ENCODE measurements around the gene IHH.

The IHH gene

DNA sequence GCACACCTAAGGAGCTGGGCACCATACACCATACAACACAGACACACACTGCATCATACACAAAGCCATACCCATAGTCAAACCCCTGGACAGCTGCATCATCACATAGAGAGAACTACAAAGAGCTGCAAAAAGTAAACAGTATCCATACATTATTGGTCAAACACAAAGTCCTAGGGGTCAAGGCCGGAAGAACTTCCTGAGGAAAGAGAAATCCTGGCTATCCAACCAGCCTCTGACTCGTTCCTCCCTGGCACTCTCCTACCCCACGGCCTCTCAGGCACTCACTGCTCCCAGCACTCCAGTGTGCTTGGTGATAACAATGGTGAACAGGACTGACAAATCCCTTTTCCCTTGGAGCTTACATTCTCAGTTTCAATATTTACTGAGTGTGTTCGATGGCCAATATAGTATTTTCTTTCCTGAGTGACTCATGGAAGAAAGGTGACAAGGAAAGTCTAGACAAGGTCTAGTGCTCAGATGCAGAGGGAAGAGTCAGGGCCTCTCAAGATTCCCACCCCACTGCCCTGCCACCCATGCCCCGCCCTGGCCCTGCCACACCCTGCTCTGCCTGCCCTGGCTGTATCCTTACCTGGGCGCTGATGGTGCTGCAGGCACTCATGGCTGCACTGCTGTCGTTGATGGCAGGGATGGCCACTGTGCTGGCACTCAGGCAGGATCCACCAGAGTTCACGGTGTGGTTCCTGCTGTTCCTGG, 22.8 kb downstream of the IHH start:
- no peak for DNase-seq

DNA sequence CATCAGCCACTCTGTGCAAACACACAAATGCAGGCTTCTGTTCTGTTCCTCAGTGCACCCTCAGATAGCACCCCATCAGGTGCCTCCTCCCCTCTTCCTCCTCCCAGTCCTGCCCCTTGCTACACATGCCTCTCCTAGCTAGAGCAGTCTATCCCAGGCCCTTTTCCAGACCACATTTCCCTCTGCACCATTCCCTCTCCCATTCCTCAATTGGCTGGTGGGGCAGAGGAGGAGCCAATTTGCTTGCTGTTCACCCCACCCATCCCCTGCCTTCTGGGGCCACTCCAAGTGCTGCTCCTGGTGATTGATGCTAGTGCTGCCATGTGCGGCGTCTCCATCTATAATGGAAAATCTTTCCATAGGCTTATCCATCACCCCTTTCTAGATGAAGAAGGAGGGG, 24.8 kb downstream of the IHH start:
- DNase-seq = no peak

DNA sequence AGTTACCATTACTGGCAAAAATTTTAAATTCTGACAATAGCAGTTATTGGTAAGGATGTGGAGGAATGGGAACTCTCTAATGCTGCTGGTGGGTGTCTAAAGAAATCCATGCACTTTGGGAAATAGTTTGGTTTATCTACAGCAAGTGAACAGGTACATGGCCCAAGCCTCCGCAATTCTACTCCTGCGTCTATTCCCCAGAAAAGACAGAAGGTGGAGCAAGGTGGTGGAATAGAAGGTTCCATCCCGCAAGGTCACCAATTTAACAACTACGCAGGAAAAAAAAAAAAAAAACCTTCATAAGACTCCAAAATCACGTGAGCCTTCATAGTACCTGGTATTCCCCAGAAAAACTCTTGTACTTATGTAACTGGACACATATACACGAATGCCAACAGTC, 25.9 kb downstream of the IHH start:
- DNase-seq = no peak

DNA sequence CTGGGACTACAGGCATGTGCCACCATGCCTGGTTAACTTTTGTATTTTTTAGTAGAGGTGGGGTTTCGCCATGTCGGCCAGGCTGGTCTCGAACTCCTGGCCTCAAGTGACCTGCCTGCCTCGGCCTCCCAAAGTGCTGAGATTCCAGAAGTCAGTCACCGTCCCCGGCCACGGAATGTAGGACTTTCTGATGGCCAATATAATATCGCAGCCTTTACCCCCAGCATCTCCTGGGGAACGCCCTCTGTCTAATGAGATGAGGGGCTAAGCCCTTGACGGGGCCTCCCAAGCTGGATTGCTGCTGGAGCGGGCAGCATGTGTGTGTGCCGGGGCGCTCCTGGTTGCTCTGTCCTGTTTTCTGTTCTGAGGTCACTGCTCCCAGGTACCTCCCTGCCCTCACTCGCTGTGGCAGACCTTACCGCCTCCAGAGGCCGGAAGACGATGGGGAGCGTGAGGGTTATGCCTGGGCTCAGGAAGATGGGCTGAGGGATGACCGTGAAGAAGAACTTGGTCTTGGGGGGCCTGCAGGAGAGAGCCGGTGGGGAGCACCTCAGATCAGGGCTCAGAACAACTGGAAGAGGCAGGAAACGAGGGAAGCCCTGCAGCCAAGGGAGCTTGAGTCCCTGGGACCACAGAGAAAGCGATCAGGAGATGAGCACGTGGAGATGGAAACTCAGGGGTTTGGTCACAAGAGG, 28.5 kb downstream of the IHH start:
- no peak for DNase-seq

DNA sequence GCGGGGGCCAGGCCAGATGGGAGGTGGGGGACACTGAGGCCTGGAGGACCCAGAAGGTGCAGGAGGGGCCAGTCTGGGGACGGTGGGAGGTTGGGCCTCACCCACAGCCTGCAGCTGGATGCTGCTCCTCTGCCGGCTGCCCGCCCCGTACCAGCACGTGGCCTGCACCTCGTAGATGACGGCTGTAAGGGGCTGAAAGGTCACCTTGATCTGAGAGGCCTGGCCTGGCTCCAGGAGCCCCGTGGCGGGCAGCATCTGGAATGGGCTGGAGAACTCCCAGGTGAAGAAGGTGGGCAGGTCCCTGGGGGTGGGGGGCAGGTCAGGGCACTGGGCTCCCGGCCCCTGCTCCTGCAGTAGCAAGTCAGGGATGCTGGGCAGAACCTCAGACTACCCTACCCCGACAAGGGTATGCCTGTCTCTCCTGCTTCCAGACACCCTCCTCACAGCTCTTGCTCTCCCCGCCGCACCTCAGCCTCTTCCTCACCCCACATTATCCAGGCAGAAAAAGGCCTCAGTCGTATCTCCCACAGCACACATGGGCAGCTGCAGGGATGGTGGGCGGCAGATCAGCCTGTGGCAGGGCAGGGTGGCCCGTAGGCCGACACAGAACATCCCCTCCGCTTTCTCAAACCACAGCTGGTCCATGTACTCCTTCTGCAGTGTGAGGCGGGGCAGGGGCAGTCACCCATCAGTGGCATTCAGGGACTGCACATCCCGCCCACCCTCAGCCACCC, 29.5 kb downstream of the IHH start:
- DNase-seq = no peak

DNA sequence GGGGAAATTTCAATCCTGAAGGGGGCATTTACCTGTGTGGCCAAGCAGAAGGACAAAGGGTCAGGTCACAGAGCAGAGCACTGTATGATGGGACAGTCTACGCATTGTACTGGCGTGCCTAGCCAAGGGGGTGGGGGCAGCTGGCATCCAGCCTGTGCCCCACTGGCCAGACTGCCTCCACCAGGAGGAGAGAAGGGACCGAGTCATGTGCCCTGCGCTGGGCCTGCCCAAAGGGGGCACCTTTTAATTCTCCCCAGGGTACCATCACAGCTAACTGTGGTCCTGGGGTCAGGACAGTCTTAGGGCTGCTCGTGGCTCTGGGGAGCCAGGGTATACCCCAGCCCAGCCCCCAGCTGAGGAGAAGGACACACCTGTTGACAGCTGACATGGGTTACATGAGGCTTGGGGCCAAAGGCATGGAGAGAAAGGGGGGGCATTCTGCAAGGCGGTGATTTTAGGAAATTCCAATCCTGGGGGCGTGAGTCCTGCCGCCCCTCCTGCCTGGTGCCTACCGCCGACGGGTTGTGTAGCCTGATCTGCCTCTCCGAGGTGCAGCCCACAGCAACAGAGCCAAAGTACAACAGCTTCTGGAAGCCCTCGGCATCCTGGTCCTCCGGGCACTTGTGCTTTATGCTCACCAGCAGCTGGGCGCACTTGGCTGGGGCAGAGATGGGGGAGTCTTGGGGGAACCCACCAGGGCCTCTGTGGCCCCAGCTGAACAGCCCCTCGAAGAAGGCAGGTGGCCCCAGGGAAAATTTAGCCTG, 30.4 kb downstream of the IHH start:
- no peak for DNase-seq

DNA sequence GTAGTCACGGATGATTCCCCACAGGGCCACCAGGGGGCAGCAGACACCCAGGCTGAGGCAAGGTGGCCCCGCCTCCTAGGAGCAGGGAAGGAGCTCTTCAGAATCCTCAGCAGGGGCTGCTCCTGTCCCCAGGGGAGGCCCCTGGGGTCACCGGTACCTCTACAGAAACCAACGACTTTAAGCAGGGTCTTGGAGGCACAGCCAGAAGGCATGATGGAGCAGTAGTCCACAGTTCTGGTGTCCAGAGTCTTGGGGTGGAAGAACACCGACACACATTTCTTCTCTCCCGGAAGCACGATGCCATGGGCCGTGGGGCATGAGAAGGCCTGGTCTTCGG, 30.9 kb downstream of the IHH start:
- peak; percentile 53 to 68 (median 64) for DNase-seq

DNA sequence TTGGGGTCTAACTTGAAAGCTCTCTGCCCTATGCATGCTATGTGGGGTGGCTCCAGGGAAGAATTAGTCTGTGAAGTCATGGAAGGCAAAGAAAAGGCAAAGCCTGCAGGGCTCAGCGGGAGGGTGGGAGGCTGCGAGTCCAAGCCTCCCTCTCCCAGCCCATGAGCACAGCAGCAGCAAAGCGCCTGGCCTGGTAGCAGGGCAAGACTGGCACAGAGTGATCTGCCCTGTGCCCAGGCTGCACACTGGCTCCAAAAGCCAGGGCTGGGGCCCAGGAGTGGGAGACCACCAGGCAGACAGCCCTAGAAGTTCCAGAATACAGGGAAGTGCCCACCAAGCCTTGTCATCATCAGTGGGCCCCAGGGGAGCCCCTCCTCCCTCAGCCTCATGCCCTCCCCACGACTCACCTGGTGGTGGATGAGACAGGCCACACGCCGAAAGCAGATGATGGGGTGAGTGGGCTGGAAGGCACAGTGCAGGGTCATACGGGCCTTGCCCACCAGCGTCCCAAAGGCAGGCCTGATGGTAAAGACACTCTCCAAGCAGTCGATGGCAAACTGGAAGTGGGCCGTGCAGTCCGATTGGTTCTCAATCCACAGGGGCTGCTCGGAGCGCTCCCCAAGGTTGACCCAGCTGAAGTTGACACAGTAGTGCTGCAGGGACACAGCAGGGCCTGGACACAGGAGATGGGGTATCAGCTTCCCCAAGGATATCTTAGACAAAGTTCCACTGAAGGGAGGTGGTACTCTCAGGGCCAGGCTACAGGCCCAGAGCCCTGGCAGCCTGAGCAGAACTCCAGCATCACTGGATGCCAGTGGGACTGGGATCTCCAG, 31.5 kb downstream of the IHH start:
- no peak for DNase-seq

DNA sequence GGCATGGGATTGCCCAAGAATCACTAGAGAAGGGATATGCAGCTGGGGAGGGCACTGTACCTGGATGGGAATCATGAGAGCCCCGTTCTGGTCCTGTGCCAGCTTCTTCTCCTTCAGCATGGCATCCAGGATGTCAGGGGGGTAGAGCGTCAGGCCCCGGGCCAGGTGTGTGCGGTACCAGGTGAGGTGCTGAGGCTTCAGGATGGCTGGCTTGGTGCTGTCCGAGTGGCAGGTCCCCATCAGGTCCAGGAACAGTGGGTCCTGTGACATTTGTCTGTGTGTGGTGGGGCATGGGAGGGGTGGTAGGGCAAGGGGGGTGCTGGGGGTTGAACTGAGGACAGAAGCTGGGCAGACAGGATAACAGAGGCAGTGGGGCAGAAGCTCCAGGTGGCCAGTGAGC, 32.6 kb downstream of the IHH start:
- DNase-seq = no peak

DNA sequence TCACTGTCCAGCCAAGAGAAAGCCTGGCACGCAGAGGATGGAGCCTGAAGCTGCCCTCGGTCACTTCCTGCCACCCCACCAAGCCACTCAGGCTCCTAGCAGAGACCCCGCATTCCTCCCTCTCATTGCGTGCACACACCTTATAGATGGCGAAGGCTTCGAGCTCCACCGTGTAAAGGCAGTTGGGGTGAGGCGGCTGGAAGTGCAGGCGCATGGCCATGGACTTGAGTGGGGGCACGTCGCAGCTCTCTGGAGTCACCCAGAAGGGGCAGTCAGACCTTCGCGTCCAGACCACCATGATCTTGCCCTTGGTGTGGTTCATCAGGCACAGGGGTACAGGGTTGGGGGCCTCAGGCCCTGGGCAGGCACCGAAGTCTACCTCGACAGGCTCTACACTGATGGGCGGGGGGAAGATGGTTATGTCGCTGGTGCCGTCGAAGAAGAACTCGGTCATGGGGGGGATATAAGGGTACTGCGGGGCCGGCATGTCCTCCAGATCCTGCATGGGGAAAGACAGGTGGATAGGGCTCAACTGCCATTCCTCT, 33.1 kb downstream of the IHH start:
- no peak for DNase-seq

DNA sequence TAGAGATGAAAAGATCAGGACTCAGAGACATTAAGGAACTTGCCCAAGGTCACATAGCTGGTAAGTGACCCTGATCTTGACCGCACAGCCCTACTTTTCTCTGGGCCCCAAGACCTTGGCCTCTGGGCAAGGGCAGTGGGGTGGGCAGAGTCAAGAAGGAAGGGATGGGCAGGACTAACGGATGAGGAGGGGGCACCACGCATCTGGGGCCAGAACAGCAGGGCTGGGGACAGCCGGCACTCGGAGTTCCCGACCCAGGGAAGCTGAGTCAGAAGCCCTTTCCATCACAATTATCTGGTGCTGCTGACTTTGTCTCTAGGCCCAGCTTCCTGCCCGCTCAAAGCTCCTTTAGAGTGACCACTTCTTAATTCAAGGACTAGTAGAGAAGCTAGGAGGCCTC, 33.8 kb downstream of the IHH start:
- no peak for DNase-seq

DNA sequence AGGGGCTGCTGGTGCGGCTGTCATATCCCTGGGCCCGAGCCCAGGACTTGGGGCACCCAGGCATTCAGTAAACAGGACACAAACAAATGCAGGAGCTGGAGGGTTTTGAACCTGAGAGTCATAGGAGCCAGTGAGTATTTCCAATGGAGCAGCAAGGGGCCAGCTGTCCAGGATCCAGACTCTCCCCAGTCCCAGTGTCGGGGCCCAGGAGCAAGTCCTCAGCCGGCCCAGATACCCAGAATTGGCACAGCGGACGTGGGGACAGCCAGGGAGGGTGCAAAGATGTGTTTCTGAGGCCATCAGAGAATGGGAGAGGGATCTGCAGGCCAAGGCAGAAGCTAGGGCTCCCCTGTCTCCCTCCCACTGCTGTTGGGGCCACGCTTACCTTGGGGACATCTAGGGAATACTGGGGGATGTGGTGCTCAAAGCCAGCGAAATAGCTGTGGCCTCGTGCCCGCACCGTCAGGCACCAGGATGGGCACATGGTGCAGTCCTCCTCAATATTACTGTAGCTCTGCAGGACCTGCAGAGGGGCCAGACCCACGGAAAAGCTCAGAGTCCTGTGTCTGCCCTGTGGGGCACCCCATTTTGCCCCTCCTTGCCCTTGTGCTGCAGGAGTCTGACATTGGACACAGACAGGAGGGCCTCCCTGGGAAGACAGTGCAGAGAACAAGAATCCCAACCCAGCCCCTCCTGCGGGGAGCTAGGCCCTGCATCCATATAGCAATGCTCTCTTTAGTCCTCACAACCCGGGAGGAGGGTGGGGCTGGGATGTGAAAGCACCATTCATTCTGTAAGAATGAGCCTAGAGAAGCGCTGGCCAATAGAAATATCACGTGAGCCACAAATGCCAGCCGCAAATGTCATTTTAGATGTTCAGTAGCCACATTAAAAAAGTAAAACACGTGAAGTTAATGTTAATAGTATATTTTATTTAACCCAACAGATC, 34.8 kb downstream of the IHH start:
- DNase-seq = no peak

DNA sequence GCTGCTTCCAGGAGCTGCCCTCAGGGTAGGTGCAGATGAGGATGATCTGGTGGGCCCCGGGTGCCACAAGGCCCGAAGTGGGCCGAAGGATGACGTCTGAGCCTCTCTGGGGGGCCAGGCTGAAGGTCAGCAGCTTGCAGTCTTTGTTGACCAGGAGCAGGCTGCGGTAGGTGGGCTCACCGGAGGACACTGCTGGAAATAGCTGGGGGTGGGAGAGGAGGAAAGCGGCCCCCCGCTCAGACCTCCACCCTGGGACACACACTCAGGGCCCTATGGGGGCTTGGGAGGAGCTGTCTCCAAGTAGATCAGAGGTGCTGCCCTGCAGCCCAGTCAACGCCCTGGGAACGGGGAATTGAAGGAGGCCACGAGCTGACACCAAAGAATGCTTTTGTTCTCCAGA, 36.7 kb downstream of the IHH start:
- no peak for DNase-seq

DNA sequence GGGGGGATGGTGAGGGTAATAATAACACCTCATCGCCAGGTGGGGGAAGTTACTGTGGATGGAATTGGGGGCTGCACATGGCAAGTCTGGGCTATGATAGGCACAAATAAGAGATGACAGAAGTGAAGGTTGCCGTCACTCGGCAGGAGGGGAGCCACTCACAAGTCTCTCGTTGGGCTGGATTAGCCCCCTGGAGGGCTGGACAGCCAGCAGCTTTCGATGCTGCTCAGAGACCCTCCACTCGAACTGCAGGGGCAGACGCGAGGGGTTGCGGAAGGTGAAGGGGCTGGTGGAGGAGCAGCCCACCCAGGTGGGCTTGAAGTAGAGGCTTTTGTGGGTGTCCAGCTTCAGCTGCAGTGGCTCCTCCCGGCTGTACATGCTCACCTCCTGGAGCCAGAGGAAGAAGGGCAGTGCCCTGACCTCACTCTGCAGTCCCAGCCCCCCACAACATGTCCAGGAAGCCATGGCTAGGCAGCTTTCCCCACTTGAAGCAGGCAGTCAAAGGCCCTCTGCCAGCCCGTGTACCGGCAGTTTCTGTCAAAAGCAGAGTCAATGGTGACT, 37.6 kb downstream of the IHH start:
- DNase-seq = no peak

DNA sequence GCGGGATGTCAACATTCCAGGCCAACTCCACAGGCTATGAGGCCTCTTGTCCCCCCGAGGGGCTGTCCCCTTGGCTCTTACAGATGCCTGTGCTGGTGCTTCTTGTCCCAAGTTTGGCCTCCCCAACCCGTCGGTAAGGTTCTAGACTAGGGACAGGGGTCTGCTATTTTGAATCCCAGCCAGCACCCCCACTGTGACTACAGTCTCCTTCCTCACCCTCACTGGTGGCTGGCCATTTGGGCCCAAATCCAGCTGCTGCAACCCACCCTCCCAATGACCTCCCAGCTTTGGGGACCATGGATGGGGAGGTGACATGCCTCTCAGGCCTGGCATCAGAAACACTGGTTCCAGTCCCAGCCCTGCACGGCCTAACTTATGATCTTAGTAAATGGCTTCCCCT, 38.1 kb downstream of the IHH start:
- DNase-seq = no peak

DNA sequence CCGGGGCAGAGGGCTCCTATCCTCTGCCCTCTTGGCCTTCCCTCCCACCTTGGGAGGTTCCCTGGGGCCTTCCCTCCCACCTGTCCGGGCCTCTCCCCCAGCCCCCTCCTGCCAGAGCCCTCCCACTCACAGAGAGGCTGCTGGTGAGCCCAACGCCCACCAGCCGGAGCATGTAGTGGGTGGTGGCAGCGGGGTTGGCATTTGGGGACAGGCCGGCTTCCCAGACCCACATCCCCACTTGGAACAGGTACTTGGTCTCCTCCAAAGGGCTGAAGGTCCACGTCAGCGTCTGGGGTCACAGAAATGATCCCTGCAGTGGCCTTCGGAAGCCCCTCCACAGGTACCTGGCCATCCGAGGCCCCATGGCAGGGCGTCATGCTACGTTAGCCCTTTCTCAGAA, 38.7 kb downstream of the IHH start:
- DNase-seq = no peak

DNA sequence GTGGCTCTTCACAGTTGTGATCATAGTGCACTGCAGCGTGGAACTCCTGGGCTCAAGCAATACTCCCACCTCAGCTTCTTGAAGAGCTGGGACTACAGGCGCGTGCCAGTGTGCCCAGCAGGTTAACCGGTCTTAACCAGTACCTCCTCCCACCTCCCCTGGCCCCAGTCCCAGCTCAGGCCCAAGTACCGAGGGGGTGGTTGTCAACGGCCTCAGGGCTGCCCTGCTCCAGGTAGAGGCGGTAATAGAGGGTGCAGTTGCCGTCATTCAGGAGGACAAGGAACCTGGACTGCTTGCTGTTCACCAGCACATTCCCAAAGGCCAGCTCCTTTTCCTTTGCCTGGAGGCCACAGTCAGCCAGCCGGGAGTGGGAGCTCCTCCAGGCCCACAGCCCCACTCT, 39.1 kb downstream of the IHH start:
- DNase-seq = no peak

DNA sequence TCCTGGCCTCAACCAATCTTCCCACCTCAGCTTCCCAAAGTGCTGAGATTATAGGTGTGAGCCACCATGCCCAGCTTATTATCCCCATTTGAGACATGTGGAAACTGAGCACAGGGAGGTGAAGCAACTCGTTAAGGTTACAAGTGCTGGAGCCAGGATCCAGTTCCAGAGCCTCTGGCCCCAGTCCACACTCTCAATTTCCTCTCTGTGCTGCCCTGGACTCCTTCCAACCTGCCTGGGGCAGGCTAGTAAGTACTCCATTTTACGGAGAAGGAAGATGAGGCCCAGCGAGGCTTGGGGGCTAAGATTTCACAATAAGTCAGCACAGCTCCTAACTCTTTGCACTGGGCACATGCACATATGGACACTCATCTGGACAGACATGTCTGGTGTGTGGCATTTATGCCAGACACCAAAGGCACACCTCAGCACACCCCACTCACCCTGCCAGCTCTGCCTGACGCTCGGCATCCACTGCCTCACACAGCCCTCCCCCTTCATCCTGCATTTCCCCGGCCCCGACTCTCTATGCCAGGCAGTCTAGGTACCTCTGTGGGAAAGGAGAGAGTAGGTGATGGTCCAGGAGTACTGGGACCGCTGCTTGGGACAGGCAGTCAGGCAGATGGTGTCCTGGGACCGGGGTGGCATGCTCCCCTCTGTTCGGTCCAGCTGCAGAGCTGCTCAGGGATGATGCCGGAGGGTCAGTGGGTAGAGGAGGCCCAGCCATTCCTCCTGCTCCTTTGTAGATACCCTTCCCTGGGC, 39.9 kb downstream of the IHH start:
- no peak for DNase-seq

DNA sequence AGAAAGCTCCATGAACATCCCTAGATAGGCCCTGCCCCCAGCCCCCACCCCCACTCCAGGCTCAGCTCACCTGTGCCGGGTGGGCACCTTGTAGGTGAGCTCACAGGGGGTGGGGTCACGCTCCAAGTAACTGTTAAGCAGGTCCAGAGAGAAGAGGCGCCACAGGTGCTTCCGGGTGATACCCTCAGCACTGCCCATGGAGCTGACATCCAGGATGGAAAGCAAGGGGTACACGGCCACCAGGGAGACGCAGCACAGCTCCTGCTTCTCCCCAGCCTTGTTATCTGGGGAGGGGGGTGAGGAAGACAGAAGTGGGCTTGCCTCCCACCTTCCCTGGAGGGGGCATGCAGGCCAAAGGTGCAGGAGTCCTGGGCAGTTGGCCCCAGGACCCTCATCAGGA, 41.3 kb downstream of the IHH start:
- DNase-seq = no peak

DNA sequence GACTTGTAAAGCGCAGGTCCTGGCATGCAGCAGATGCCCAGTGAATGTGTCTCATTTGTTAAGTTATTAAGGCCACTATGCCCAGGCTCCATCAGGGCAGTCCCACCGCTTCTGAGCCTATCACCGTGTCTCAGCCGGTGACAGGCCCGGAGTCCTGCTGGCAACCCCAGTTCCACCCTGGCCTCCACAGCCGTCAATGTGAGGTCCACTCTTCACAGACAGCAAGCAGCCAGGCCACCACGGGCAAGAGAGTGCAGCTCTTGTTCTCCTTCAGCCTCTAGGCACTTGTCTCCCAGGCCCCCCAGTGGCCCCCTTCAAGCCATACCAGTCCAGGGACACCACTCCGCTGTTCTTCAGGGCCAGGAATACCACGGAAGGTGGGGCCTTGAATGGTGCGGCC, 42.0 kb downstream of the IHH start:
- DNase-seq = no peak

All from T-helper 2 cell (primary cell).